GM19467 (cell line): ENCODE measurements around the gene PDZD2.
"Not testable (repeated sequence)": the region's sequence is repeated elsewhere in the genome, so short reads cannot be mapped to it uniquely, and the experiment has no call there.

Experiments used
- ATAC-seq: cut with Tn5 transposase; IDR thresholded peaks from one replicate; pipeline ENCODE4 v1.9.1; 2021; ENCODE audit warnings: mild to moderate bottlenecking, moderate library complexity; ENCODE audit not compliant: unreplicated experiment

The PDZD2 gene

GRCh38 chr5:32090755-32091128 is 451.8 kb downstream of the PDZD2 start:
- no peak for ATAC-seq

GRCh38 chr5:32092938-32093812 is 454.2 kb downstream of the PDZD2 start:
- ATAC-seq: peak; percentile 86

GRCh38 chr5:32094691-32095090 is 455.8 kb downstream of the PDZD2 start:
- no peak for ATAC-seq

GRCh38 chr5:32095261-32095671 is 456.3 kb downstream of the PDZD2 start:
- no peak for ATAC-seq

GRCh38 chr5:32096891-32097595 is 458.1 kb downstream of the PDZD2 start:
- no peak for ATAC-seq

- no peak for ATAC-seq
Observed at GRCh38 chr5:32098291-32098690, 459.4 kb downstream of the PDZD2 start.

GRCh38 chr5:32098890-32099310 is 460.0 kb downstream of the PDZD2 start:
- ATAC-seq: no peak

- no peak for ATAC-seq
Observed at GRCh38 chr5:32099486-32100035, 460.6 kb downstream of the PDZD2 start.

GRCh38 chr5:32100230-32100629 is 461.3 kb downstream of the PDZD2 start:
- ATAC-seq: no peak

GRCh38 chr5:32100691-32101302 is 461.9 kb downstream of the PDZD2 start:
- ATAC-seq: no peak

- no peak for ATAC-seq
Observed at GRCh38 chr5:32102254-32102986, 463.5 kb downstream of the PDZD2 start.

- ATAC-seq: no peak
Observed at GRCh38 chr5:32103521-32103920, 464.6 kb downstream of the PDZD2 start.

- no peak for ATAC-seq
Observed at GRCh38 chr5:32107291-32107690, 468.4 kb downstream of the PDZD2 start.

- no peak for ATAC-seq
Observed at GRCh38 chr5:32108167-32108566, 469.2 kb downstream of the PDZD2 start.

- ATAC-seq: no peak
Observed at GRCh38 chr5:32109236-32109635, 470.3 kb downstream of the PDZD2 start.

GRCh38 chr5:32110111-32110696 is 471.3 kb downstream of the PDZD2 start:
- no peak for ATAC-seq

GRCh38 chr5:32115985-32116384 is 477.1 kb downstream of the PDZD2 start:
- no peak for ATAC-seq

GRCh38 chr5:32116574-32117313 is 477.8 kb downstream of the PDZD2 start:
- no peak for ATAC-seq

- ATAC-seq: not testable (repeated sequence)
Observed at GRCh38 chr5:32118922-32119321, 480.0 kb downstream of the PDZD2 start.
